ENCODE results near the gene KCNN3.
A peak's percentile ranks its signal among the peaks of the same experiment; 100 is the strongest.

Gene KCNN3

GRCh38 chr1:154824179-154825000 is 45.7 kb downstream of the KCNN3 start:
- Histone ChIP-seq H3K27me3 (replicated peaks; ENCODE audit: insufficient read depth, low read length) (no peaks in the 10 kb centered on the region), H3K36me3 (replicated peaks; ENCODE audit: insufficient read depth, low read length) (no peaks in the 10 kb centered on the region), H2AFZ (ENCODE audit: low read length) (no peak overlapping the region), H4K20me1 (ENCODE audit: insufficient read depth, low read length) (no peaks in the 10 kb centered on the region), H3K9ac (ENCODE audit: low read length) (no peak overlapping the region), H3K9me2 (replicated peaks; ENCODE audit: insufficient read depth, low read length) (no peaks in the 10 kb centered on the region), H3K27ac (ENCODE audit: low read length) (no peak overlapping the region), H3F3A (ENCODE audit: insufficient read depth, low read length) (peaks cover 11% of the 10 kb centered on the region; the same call in 1 of the 2 replicates), H3K4me2 (ENCODE audit: low read depth, low read length) (no peak overlapping the region), H3K9me3 (replicated peaks; ENCODE audit: insufficient read depth, low read length) (no peaks in the 10 kb centered on the region), H3K4me3 (ENCODE audit: low read length) (no peak overlapping the region), H3K79me2 (ENCODE audit: low read length) (peaks cover 54% of the 10 kb centered on the region), H3K4me1 (ENCODE audit: low read length) (peaks cover 46% of the 10 kb centered on the region)
- TF ChIP-seq EZH2 (optimal IDR thresholded peaks at IDR 0.05; ENCODE audit: low read depth, low read length) = no peak
- TF ChIP-seq CTCF (IDR thresholded peaks at IDR 0.05; ENCODE audit: low read length) = no peak
- TF ChIP-seq EZH2phosphoT487 (IDR thresholded peaks at IDR 0.05; ENCODE audit: low read length) = no peak
- peak; percentile 36 for DNase-seq

GRCh38 chr1:154822717-154823116 is 47.4 kb downstream of the KCNN3 start:
- peak; percentile 87 for DNase-seq
- Histone ChIP-seq H3K4me1 (ENCODE audit: low read length) (peaks cover 46% of the 10 kb centered on the region), H3K79me2 (ENCODE audit: low read length) (peaks cover 62% of the 10 kb centered on the region), H2AFZ (ENCODE audit: low read length) (no peak overlapping the region), H3K9me2 (replicated peaks; ENCODE audit: insufficient read depth, low read length) (no peaks in the 10 kb centered on the region), H3K27me3 (replicated peaks; ENCODE audit: insufficient read depth, low read length) (no peaks in the 10 kb centered on the region), H3K9ac (ENCODE audit: low read length) (no peak overlapping the region), H3F3A (ENCODE audit: insufficient read depth, low read length) (peaks cover 11% of the 10 kb centered on the region; the same call in 1 of the 2 replicates), H3K9me3 (replicated peaks; ENCODE audit: insufficient read depth, low read length) (no peaks in the 10 kb centered on the region), H3K36me3 (replicated peaks; ENCODE audit: insufficient read depth, low read length) (no peaks in the 10 kb centered on the region), H4K20me1 (ENCODE audit: insufficient read depth, low read length) (no peaks in the 10 kb centered on the region), H3K4me3 (ENCODE audit: low read length) (no peak overlapping the region), H3K4me2 (ENCODE audit: low read depth, low read length) (peak overlapping the region; percentile 38), H3K27ac (ENCODE audit: low read length) (0 out of 2 replicates have a peak overlapping the region, but pooled peaks have one; percentile 0)
- TF ChIP-seq EZH2 (optimal IDR thresholded peaks at IDR 0.05; ENCODE audit: low read depth, low read length) (no peak), EZH2phosphoT487 (IDR thresholded peaks at IDR 0.05; ENCODE audit: low read length) (no peak), CTCF (IDR thresholded peaks at IDR 0.05; ENCODE audit: low read length) (no peak)

- H3K4me2 ChIP-seq (ENCODE audit: low read depth, low read length) = peak overlapping the region; percentile 38; the same call in 1 of the 2 replicates
- H3K79me2 ChIP-seq (ENCODE audit: low read length) = peaks cover 67% of the 10 kb centered on the region
- H3K36me3 ChIP-seq (replicated peaks; ENCODE audit: insufficient read depth, low read length) = no peaks in the 10 kb centered on the region
- peaks cover 46% of the 10 kb centered on the region for H3K4me1 ChIP-seq (ENCODE audit: low read length)
- DNase-seq = no peak
- H3F3A ChIP-seq (ENCODE audit: insufficient read depth, low read length) = peaks cover 11% of the 10 kb centered on the region; the same call in 1 of the 2 replicates
- no peaks in the 10 kb centered on the region for H3K9me2 ChIP-seq (replicated peaks; ENCODE audit: insufficient read depth, low read length)
- H3K27me3 ChIP-seq (replicated peaks; ENCODE audit: insufficient read depth, low read length) = no peaks in the 10 kb centered on the region
- no peak overlapping the region for H2AFZ ChIP-seq (ENCODE audit: low read length)
- H3K27ac ChIP-seq (ENCODE audit: low read length) = no peak overlapping the region
- H3K9me3 ChIP-seq (replicated peaks; ENCODE audit: insufficient read depth, low read length) = no peaks in the 10 kb centered on the region
- no peak overlapping the region for H3K9ac ChIP-seq (ENCODE audit: low read length)
- no peaks in the 10 kb centered on the region for H4K20me1 ChIP-seq (ENCODE audit: insufficient read depth, low read length)
- no peak overlapping the region for H3K4me3 ChIP-seq (ENCODE audit: low read length)
- TF ChIP-seq EZH2 (optimal IDR thresholded peaks at IDR 0.05; ENCODE audit: low read depth, low read length) (no peak), EZH2phosphoT487 (IDR thresholded peaks at IDR 0.05; ENCODE audit: low read length) (no peak), CTCF (IDR thresholded peaks at IDR 0.05; ENCODE audit: low read length) (no peak)
These were observed 47.8 kb downstream of the KCNN3 start for GRCh38 chr1:154822233-154822632.
